ENCODE data around the gene GPR179.
"Not testable (repeated sequence)": the region's sequence is repeated elsewhere in the genome, so short reads cannot be mapped to it uniquely, and the experiment has no call there.

The GPR179 gene

DNA sequence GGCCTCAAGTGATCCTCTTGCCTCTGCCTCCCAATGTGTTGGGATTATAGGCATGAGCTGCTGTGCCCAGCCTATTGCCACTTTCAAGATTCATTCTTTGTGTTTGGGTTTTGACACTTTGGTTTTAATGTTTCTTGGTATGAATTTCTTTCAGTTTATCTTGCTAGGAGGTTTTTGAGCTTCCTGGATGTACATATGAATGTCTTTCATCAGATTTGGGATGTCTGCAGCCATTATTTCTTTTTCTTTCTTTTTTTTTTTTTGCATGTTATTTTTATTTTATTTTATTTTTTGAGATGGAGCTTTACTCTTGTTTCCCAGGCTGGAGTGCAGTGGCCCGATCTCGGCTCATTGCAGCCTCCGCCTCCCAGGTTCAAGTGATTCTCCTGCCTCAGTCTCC lies 28.3 kb downstream of the GPR179 start:
- H3K36me3 ChIP-seq: peaks cover 8% of the 10 kb centered on the region
- DNase-seq: no peak
- no peak overlapping the region for H3K4me3 ChIP-seq (ENCODE audit: low read depth, low read length)
- no peak overlapping the region for H3K27ac ChIP-seq
- TF ChIP-seq, protein P1, sequence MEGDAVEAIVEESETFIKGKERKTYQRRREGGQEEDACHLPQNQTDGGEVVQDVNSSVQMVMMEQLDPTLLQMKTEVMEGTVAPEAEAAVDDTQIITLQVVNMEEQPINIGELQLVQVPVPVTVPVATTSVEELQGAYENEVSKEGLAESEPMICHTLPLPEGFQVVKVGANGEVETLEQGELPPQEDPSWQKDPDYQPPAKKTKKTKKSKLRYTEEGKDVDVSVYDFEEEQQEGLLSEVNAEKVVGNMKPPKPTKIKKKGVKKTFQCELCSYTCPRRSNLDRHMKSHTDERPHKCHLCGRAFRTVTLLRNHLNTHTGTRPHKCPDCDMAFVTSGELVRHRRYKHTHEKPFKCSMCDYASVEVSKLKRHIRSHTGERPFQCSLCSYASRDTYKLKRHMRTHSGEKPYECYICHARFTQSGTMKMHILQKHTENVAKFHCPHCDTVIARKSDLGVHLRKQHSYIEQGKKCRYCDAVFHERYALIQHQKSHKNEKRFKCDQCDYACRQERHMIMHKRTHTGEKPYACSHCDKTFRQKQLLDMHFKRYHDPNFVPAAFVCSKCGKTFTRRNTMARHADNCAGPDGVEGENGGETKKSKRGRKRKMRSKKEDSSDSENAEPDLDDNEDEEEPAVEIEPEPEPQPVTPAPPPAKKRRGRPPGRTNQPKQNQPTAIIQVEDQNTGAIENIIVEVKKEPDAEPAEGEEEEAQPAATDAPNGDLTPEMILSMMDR (IDR thresholded peaks at IDR 0.05; ENCODE audit: low read depth, low read length): no peak
- no peaks in the 10 kb centered on the region for H3K27me3 ChIP-seq (ENCODE audit: insufficient read depth, low read depth, severe bottlenecking)
- H3K9me3 ChIP-seq (ENCODE audit: severe bottlenecking): no peaks in the 10 kb centered on the region

DNA sequence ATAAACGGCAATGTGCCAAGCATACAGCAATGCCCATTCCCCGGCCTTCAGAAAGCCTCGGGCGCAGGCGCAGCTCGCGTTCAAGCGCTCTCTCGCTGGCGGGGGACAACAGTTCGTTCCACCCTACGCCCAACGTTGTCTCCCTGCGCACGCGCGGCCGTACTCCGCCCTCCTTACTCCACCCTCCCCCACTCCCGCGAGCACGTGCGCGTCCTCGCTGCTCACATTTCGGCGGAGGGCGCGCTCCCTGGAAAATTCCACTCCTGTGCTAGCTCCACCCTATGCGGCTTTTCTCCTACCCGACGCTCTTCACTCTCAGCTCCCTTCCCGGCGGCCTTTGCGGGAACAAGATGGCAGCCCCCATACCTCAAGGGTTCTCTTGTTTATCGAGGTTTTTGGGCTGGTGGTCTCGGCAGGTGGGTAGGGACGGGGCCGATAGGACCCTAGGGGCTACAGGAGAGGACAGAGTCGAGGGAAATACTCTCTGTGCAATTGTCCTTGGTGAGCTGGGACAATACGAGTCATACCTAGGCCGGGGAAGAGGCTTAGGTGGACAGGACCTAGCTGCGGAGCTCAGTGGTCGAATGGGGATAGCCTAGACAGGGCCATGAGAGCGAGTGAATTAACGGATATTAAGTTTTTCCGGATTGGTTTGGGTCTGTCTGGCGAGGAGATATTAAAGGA lies 46.8 kb downstream of the GPR179 start, which contains the start of gene MRPL45:
Gene MRPL45, plus strand, starts transcription at position 335 of the 684 bp plus-strand sequence. Its CDS starts 16 bp downstream, at position 351.
- H3K27me3 ChIP-seq (ENCODE audit: insufficient read depth, low read depth, severe bottlenecking); H3K36me3 ChIP-seq; H3K9me3 ChIP-seq (ENCODE audit: severe bottlenecking): not testable (repeated sequence)
- DNase-seq: peak; percentile 97
- Histone ChIP-seq H3K27ac (peak within 1 kb of the TSS; percentile 52; the same call in 1 of the 2 replicates), H3K4me3 (ENCODE audit: low read depth, low read length) (peak within 1 kb of the TSS; percentile 75)

DNA sequence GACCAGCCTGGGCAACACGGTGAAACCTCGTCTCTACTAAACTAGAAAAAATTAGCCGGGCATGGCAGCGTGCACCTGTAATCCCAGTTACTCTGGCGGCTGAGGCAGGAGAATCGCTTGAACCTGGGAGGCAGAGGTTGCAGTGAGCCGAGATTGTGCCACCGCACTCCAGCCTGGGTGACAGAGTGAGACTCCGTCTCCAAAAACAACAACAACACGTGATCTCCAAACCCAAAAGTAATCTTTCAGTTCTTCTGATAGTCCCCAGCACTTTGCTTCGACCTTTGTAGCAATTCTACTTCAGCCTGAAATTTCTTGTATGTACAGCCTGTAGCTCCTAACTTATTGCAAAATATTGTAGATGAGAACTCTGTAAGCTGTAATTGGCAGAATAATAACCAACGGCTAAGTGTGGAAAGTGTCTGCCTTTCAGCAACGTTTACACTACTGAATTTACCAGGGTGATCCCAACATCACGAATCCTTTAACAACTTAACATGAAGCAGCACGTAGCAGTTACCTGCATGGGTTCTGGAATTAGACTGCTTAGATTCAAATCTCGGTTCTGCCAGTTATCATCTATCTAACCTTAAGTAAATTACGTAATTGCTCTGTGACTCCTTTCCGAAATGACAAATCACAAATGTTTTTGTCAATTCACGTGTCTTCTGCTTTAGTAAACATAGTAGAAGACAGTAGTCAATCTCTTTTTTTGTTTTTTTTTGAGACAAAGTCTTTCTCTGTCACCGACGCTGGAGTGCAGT lies 48.0 kb downstream of the GPR179 start:
- H3K27me3 ChIP-seq (ENCODE audit: insufficient read depth, low read depth, severe bottlenecking); H3K27ac ChIP-seq; H3K4me3 ChIP-seq (ENCODE audit: low read depth, low read length); H3K9me3 ChIP-seq (ENCODE audit: severe bottlenecking); DNase-seq; H3K36me3 ChIP-seq: not testable (repeated sequence)

DNA sequence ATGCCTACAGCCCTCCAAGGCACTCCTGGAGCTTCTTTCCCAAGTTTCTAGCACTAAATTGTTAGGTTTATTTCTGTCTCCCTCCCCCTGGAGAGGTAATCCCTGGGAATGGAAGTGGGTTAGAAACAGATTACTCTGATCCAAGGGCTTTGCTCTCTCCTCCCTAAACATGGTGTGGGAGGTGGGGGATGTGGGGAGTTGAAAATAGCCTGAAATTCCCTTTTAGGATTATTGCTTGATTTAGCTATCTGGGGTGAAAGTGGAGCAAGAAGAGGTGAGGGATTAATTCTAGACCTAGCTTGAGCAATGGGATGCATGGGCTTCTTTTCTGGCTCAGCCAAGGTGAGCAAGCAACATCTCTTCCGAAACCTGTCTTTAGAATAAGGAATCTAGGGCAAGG lies 54.0 kb downstream of the GPR179 start:
- not testable (repeated sequence) for H3K36me3 ChIP-seq; H3K27me3 ChIP-seq (ENCODE audit: insufficient read depth, low read depth, severe bottlenecking); H3K4me3 ChIP-seq (ENCODE audit: low read depth, low read length); H3K9me3 ChIP-seq (ENCODE audit: severe bottlenecking); H3K27ac ChIP-seq
- peak; percentile 56 for DNase-seq

DNA sequence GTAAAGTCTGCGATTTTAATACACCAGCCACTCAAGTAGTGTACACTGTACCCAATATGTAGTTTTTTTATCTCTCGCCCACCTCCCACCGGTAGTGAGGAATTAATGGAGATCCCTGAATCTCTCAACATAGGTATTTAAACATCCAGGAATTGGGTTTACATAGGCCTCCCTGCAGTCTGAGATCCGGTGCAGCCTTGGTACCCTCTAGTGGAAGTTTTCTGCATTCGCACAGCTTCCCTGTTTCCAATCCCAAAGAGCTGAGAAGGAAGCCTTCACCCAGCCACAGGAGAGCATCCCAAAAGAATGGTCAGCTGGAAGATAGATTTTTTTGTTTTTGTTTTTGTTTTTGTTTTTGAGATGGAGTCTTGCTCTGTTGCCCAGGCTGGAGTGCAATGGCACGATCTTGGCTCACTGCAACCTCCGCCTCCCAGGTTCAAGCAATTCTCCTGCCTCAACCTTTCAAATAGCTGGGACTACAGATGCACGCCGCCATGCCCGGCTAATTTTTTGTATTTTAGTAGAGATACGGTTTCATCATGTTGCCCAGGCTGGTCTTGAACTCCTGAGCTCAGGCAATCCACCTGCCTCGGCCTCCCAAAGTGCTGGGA lies 55.4 kb downstream of the GPR179 start:
- H3K27me3 ChIP-seq (ENCODE audit: insufficient read depth, low read depth, severe bottlenecking); H3K27ac ChIP-seq; H3K4me3 ChIP-seq (ENCODE audit: low read depth, low read length); H3K9me3 ChIP-seq (ENCODE audit: severe bottlenecking); DNase-seq; H3K36me3 ChIP-seq: not testable (repeated sequence)
- TF ChIP-seq, protein P1 (IDR thresholded peaks at IDR 0.05; ENCODE audit: low read depth, low read length): 0 out of 2 replicates have a peak, but pooled peaks have one; percentile 7

DNA sequence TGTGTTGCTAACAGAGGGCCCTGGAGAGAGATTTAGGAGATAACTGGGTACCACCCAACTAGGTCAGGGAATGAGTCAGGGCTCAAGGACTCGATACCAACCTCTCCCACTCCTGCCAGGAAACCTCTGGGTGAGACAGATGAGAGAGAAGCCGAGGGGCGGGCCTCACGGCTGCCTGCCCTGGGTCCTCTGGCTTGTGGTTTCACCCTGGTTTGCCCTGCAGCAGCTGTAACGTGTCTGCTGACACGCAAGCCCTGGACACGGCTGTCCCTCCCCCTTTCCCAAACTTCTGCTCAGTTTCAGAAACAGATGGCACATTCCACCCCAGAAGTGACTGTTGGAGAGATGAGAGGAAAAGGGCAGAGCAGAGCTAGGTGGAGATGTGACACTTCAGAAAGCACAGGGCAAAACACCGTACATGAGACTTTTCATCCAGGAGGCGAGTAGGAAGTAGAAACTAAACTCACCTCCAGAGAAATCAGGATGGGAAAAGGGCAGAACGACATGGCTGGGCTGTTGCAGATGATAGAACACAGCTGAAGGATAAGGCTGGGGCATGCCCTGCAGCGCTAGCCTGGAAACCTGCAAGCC lies 57.2 kb downstream of the GPR179 start:
- H3K27ac ChIP-seq; H3K9me3 ChIP-seq (ENCODE audit: severe bottlenecking): not testable (repeated sequence)

DNA sequence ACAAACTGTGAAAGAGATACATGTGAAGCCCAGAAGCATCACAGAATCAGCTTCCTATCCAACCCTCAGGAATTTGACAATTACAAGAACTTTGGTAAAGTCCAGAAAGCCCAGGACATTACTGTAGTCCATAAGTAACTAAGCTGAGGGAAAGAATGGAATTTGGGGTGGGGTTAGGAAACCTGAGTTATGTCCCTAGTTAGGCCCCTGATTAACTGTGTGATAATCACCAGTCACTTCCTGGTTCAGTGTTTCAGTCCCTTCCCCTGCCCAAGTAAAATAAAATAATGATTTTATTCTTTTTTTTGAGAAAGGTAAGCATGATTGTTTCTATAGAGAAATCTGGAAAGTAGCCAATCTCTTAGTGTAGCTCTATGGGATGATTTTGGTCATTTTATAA lies 57.8 kb downstream of the GPR179 start:
- not testable (repeated sequence) for H3K4me3 ChIP-seq (ENCODE audit: low read depth, low read length); H3K36me3 ChIP-seq; H3K27ac ChIP-seq; H3K9me3 ChIP-seq (ENCODE audit: severe bottlenecking); H3K27me3 ChIP-seq (ENCODE audit: insufficient read depth, low read depth, severe bottlenecking); DNase-seq

More for the DNA sequence above, 57.2 kb downstream of the GPR179 start:
- DNase-seq: peak; percentile 40
- H3K27me3 ChIP-seq (ENCODE audit: insufficient read depth, low read depth, severe bottlenecking); H3K4me3 ChIP-seq (ENCODE audit: low read depth, low read length); H3K36me3 ChIP-seq: not testable (repeated sequence)

Measured in WERI-Rb-1 (cell line).